ENCODE measurements around the gene ATXN1.
A peak's percentile ranks its signal among the peaks of the same experiment; 100 is the strongest.

The ATXN1 gene

DNA sequence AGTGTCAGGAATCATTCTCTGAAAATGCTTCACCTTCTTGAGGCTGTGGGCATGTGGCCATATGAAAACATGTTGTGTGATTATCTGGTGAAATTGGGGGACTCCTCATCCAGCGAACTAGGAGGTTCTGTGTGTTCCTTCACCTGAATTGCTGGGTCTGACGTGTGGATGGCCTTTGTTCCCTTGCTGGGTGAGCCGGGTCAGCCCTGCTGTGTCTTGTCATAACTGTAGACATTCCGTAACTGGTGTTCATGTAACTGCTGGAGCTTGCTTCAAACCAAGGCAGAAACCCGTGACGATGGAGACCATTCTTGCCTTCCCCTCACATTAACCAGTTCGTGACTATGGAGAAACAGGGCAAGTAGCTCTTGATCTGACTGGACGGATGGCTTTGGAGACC, 399.4 kb downstream of the ATXN1 start:
- TF ChIP-seq GATA2 (IDR thresholded peaks at IDR 0.05; ENCODE audit: low read depth, low read length) (no peak), GATA3 (IDR thresholded peaks at IDR 0.05; ENCODE audit: low read depth, low read length) (no peak)

DNA sequence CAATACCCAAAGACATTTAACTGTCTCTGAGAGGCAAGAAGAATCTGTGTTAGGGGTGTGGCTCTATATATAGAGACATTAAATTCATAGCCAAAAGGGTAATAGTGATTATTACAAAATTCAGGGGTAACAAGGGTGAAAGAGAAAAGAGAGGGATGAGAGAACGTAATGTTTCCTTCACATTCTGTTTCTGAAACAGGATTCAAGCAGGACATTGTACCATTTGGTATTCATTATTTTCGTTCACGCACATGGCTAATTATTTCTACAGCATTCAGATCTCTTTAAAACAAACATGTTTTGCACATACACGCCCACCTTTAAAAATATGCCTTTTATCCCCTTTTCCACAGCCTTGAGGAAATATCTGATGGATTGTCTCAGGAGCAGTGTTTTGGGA, 400.1 kb downstream of the ATXN1 start:
- no peak for TF ChIP-seq GATA2 (IDR thresholded peaks at IDR 0.05; ENCODE audit: low read depth, low read length)
- no peak for TF ChIP-seq GATA3 (IDR thresholded peaks at IDR 0.05; ENCODE audit: low read depth, low read length)

DNA sequence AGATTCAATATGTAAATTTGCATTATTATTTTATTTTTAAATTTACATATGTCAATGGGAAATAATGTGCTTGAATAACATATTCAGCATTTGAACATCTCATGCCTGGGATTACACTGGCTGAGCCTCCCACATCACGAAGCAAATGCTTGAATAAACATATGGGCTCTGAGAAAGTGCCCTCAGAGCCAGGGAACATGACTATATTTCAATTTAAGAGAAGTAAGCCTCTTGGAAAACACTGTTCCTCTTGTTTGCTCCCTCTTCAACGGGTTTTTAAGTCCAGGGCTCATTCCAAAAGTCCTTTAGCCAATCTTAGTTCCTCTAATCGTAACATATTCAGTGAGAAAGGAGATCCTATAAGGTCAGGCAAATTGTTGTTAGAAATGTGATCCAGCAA, 400.9 kb downstream of the ATXN1 start:
- TF ChIP-seq GATA3 (IDR thresholded peaks at IDR 0.05; ENCODE audit: low read depth, low read length) (no peak), GATA2 (IDR thresholded peaks at IDR 0.05; ENCODE audit: low read depth, low read length) (no peak)

DNA sequence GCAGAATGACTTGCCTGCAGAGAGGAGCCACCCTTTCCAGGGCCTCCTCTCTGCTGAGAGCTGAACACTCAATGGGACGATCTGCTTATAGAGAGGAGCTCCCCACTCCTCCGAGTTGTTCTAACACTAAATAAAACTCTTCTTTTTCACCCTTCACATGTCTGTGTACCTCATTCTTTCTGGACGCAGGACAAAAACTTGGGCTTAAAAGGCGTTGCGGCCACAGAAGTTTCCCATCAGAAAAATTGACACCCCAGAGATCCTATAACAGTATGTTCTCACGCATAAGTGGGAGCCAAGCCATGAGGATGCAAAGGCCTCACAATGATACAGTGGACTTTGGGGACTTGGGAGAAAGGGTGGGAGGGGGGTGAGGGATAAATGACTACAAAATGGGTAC, 401.7 kb downstream of the ATXN1 start:
- TF ChIP-seq GATA2 (IDR thresholded peaks at IDR 0.05; ENCODE audit: low read depth, low read length) (no peak), GATA3 (IDR thresholded peaks at IDR 0.05; ENCODE audit: low read depth, low read length) (no peak)

DNA sequence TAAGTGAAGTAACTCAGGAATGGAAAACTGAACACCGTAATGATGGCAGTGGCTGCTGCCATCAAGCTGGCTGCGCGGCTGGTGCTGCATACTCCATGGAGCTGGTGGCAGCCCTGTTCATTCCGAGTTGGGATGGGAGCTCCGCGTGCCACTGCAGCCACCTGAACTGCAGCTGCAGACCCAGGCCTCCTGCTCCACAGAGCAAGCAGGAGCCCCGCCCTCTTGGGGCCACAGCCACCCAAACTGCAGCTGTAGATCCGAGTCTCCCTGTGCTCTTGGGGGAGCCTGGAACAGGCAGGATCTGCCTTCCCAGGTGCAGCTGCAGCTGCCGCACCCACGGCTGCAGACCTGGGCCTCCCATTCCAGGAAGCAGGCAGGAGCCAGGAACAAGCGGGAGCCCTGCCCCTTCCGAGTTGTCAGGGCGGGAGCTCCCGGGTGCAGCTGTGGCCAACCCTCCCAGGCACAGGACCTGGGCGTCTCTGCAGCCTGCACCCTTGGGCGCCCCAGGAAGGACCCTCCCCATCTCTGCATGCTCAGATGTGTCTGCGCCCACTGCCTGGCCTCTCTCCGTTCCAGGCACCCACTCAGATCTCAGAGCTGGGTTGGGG, 402.6 kb downstream of the ATXN1 start:
- no peak for TF ChIP-seq GATA2 (IDR thresholded peaks at IDR 0.05; ENCODE audit: low read depth, low read length)
- no peak for TF ChIP-seq GATA3 (IDR thresholded peaks at IDR 0.05; ENCODE audit: low read depth, low read length)

DNA sequence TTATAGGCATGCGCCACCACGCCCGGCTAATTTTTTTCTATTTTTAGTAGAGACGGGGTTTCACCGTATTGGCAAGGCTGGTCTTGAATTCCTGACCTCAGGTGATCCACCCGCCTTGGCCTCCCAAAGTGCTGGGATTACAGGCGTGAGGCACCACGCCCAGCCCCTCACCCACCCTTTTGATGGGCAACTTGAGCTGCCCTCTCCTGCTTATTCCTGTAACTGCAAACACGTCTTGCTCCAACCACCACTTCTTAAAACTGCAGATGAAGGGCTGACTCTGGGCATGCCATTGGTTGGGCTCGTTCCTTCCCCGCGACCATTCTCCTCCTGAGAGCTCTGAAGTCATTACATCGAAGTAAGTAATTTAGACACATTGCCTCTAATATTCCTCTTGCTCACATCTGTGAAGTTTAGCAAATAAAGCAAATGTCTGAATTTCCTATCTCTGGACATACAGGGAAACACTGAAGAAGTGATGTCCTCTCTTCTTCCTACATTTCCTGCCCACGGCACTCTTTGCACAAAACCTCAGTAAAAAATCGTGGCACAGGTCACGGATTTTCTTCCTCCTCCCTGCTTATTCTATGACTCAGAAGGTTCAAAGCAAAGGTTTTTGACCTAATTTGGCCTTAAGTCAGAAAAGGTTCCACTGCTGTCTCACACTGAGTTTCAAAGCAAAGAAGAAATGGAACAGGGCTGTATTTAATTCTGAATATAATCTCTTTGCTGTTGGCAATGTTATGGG, 405.4 kb downstream of the ATXN1 start:
- TF ChIP-seq GATA2 (IDR thresholded peaks at IDR 0.05; ENCODE audit: low read depth, low read length) = no peak
- TF ChIP-seq GATA3 (IDR thresholded peaks at IDR 0.05; ENCODE audit: low read depth, low read length) = no peak

DNA sequence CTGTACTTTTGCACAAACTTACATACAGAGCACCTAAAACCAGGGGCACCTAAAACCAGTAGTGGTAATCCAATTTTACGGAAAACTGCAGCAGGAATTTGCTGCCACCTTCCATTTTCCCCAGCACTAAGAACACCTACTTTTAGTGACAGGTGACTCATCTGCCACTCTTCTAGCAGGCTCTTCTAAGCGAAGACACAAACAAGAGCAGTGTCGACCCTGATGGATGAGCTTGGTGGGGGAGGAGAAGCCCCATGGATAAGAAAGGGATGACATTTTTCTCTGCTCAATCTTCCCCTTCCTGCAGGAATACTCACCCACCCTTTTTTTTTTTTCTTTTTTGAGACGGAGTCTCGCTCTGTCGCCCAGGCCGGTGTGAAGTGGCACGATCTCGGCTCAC, 406.0 kb downstream of the ATXN1 start:
- TF ChIP-seq GATA2 (IDR thresholded peaks at IDR 0.05; ENCODE audit: low read depth, low read length) = no peak
- TF ChIP-seq GATA3 (IDR thresholded peaks at IDR 0.05; ENCODE audit: low read depth, low read length) = no peak

DNA sequence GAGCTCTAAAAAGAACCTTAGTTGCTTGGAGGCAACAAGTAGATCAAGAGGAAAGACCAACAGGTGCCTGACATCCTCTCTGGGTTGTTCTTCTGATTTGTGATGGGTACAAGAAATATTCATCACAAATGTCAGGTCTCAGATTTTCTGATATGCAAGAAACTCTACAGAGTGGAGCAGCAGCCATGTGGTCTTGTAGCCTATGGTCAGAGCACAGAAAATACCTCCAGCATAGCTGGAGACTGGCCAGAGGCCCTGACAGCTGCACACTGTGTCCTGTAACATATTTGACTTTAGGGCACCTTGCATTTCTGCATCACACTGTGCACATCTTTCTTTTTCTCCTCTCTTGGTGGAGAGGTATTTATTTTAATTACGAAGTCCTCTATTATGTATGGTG, 406.6 kb downstream of the ATXN1 start:
- TF ChIP-seq GATA3 (IDR thresholded peaks at IDR 0.05; ENCODE audit: low read depth, low read length) (peak; percentile 25; the same call in 1 of the 2 replicates), GATA2 (IDR thresholded peaks at IDR 0.05; ENCODE audit: low read depth, low read length) (peak; percentile 53; the same call in 1 of the 2 replicates)

DNA sequence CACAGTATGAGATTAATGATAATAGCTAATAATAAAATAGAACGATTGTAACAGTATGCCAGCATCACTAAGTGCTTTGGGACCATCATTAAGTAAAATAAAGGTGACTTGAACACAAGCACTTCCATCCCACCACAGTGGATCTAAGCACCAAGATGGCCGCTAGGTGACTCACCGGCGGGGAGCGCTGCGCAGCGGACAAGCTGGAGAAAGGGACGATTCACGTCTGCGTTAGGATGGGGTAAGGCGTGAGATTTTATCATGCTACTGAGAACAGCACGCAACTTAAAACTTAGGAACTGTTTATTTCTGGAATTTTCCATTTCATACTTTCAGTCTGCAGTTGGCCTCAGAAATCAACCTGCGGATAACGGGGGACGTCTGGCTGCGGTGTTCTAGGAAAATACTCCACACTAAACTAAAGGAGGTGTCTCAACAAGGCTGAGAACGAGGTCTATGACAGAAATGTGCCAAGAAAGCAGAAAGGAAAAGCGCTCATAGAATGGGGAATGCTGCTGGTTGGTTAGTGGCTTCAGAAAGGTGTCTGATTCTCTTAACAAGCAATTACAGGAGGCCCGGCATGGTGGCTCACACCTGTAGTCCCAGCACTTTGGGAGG, 408.3 kb downstream of the ATXN1 start:
- TF ChIP-seq GATA2 (IDR thresholded peaks at IDR 0.05; ENCODE audit: low read depth, low read length) = no peak
- no peak for TF ChIP-seq GATA3 (IDR thresholded peaks at IDR 0.05; ENCODE audit: low read depth, low read length)

DNA sequence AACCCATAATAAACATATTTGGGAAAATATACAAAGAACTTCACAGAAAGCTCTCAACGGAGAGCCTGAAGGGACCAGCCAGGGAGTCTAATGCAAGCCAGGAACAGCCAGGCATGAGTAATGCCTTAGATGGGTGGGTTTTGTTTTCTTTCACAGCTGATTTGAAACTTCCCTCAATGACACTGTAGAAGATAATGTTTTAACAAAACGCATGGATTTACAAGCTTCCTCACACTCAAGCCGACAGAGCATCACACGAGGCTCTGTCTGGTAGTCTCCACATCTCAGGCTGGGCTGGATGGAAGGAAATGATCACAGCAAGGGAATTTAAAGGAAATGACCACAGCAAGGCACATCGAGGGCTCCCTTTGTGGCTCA, 409.0 kb downstream of the ATXN1 start:
- TF ChIP-seq GATA2 (IDR thresholded peaks at IDR 0.05; ENCODE audit: low read depth, low read length) (no peak; the same call in 1 of the 2 replicates), GATA3 (IDR thresholded peaks at IDR 0.05; ENCODE audit: low read depth, low read length) (no peak)

DNA sequence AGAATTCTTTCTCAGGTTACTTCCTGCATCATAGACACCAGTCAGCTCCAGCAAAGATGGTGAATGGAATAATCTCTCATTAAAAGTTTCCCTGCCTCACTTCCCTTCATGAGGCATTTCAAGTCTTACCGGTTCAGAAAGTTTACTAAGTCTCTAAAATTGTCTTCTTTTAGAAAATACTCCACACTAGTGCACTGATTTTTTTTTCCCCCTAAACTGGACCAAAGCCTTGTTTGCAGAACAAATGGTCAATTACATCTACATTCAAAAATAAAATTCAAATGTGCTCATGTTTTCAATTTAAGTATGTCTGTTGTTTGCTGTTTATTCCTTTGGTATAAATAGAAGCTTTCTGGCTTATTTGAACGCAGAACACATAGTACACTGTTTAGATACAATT, 411.7 kb downstream of the ATXN1 start:
- no peak for TF ChIP-seq GATA3 (IDR thresholded peaks at IDR 0.05; ENCODE audit: low read depth, low read length)
- no peak for TF ChIP-seq GATA2 (IDR thresholded peaks at IDR 0.05; ENCODE audit: low read depth, low read length)

DNA sequence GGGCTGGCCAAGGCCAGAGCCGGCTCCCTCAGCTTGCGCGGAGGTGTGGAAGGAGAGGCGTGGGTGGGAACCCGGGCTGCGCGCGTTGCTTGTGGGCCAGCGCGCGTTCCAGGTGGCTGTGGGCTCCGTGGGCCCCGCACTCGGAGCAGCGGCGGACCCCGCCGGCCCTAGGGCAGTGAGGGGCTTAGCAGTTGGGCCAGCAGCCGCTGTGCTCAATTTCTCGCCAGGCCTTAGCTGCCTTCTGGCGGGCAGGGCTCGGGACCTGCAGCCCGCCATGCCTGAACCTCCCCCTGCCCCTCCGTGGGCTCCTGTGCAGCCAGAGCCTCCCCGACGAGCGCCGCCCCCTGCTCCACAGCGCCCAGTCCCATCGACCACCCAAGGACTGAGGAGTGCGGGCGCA, 414.4 kb downstream of the ATXN1 start:
- no peak for TF ChIP-seq GATA2 (IDR thresholded peaks at IDR 0.05; ENCODE audit: low read depth, low read length)
- no peak for TF ChIP-seq GATA3 (IDR thresholded peaks at IDR 0.05; ENCODE audit: low read depth, low read length)

DNA sequence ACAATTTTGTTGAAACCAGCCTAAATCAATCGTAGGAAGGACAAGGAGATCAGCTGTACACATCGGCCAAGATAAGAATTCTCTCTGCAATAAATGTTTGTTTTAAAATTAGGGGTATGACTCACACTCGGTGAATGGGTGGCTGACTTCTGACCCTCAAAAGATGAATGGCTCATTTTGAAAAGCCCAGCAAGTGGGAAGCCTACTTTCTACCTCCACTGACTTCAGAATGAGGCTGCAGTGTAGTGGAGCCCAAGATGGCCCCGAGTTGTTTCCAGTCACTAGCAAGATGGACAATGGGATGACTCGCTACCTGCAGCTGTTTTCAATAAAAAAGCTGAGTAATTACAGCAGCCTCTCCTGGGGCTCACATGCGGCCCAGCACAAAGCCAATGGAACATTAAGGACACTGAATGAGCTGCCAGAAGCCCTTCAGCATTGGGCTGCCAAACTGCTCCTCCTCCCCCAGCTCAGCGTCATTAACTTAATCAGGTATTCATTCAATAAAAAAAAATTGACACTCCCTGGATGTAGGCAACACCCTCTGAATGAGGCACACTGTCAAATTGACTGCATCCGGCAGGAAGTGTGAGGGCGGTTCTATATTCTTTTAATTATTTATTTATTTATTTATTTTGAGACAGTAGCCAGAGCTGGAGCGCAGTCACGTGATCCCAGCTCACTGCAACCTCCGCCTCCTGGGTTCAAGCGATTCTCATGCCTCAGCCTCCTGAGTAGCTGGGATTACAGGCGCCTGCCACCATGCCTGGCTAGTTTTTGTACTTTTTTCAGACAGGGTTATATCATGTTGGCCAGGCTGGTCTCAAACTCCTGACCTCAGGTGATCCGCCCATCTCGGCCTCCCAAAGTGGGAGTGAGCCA, 415.6 kb downstream of the ATXN1 start:
- no peak for TF ChIP-seq GATA2 (IDR thresholded peaks at IDR 0.05; ENCODE audit: low read depth, low read length)
- no peak for TF ChIP-seq GATA3 (IDR thresholded peaks at IDR 0.05; ENCODE audit: low read depth, low read length)

DNA sequence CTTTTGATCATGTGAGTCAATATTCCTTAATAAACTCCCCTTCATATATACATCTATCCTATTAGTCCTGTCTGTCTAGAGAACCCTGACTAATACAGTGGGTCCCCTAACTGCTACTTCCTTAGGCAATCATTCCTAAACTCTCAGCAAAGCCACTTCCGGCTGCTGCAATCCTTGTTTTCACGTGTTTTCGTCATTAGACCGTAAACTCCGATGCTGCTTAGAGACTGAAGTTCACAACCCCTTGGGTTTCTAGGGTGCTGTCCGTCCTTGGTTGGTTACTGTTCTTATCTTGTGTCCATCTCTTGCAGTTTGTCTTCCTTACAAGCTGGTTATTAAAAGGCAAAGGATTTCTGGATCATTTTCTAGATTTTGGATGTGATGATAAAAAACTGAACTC, 416.5 kb downstream of the ATXN1 start:
- peak; percentile 13; the same call in 1 of the 2 replicates for TF ChIP-seq GATA2 (IDR thresholded peaks at IDR 0.05; ENCODE audit: low read depth, low read length)
- TF ChIP-seq GATA3 (IDR thresholded peaks at IDR 0.05; ENCODE audit: low read depth, low read length) = no peak
